DMS53 (cell line): ENCODE data around the gene CDK14.
"Not testable (repeated sequence)": the region's sequence is repeated elsewhere in the genome, so short reads cannot be mapped to it uniquely, and the experiment has no call there.

Source experiments
- DNase-seq: peaks from one replicate; lab custom pipeline; 2025; lab: John Stamatoyannopoulos, UW

Gene CDK14

DNA sequence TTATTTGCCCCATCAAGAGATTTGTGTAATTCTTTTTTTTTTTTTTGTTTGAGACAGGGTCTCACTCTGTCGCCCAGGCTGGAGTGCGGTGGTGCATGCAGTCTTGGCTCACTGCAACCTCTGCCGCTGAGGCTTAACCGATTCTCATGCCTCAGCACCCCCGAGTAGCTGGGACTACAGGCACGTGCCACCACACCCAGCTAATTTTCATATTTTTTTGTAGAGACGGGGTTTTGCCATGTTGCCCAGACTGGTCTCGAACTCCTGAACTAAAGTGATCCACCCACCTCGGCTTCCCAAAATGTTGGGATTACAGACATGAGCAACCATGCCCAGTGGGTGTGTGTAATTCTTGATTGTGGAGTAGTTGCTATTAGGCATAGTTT lies 161.4 kb downstream of the CDK14 start:
- not testable (repeated sequence) for DNase-seq

DNA sequence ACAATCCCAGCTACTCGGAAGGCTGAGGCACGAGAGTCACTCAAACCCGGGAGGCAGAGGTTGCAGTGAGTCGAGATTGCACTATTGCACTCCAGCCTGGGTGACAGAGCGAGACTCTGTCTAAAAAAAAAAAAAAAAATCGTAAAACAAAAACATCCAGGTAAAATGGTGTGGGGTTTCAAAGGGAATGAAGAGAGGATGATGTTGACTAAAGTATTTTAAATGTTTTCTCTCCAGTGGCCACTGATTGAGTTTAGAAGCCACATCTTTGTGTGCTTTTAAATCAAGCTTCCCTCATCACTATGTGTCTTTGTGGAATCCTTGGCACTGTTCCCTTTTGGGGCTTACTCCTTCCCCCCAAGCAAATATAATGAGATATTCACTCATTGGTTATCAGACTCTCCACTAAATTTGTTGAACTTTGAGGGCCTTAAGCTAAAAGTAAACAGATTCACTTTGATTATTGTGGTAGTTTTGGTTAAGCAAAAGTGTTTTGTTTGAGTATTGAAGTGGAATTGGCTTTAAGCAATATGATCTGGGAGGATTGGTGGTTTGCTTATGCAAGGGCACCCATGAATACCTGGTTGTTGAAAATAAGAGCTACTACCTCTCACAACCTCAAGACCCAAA lies 162.9 kb downstream of the CDK14 start:
- DNase-seq = peak; percentile 50

DNA sequence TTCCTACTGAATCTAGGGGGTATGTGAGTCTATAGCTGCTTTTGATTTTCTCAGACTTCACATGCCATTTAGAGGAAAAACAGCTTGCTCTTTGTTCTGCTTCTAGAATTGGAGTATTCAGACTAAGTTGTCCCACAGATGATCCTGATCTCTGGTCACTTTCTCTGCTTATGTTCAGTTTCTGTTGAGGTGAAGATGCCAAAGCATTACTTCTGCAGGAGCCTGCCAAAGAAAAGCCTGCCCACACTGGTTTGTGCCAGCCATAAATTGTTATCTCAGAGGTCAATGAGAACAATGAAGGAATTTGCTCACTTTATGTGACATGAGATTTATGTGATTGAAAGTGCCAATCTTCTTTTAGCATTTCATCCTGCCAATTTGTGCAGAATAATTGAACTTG lies 163.6 kb downstream of the CDK14 start:
- DNase-seq = no peak

DNA sequence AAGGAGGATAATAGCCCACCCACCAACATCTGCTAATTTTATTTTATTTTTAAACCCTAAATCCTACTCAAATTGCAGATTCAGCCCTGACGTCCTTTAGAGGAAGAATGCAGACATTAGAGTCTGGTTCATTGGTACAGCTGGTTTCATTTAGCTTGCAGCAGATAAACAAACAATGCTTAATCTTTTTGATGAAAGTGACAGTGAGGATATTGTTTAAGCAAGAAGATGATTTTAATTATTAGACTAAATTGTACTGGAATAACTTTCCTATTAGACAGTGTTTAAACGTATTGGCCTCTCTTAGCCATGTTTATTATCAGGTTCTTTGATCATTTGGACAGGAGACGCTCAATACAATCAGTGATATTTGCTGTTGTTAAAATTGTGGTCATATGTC lies 164.8 kb downstream of the CDK14 start:
- no peak for DNase-seq

DNA sequence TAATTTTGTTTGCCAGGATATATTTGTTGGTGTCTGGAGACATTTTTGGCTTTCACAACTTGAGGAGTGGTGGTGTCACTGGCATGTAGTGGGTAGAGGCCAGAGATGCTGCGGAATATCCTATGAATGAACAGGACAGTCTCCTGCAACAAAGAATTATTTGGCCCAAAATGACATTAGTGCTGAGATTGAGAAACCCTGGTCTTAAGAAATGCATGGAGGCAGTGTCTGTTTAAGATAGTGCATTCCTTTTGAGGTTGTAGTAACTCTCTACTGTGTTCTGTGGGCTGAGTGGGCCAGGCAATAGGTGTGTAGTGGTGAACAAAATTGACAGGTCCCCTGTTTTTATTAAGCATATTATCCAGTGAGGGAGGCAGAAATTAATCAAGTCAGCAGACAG lies 165.5 kb downstream of the CDK14 start:
- no peak for DNase-seq

DNA sequence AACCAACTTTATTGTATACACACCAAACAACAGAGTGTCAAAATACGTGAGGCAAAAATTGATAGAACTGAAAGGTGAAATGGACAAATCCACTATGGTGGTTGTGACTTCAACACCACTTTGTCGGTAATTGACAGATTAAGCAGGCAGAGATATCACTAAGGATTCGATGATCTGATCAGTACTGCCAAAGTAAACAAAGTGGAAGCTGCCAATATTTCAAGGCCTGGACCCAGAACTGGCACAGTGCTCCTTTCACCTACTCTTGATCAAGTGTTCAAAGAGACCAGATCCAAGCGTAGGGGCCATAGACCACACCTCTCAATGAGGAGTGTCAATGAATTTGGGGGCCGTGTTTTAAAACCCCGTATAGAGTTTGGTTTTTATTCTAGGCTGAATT lies 167.0 kb downstream of the CDK14 start:
- DNase-seq = no peak

DNA sequence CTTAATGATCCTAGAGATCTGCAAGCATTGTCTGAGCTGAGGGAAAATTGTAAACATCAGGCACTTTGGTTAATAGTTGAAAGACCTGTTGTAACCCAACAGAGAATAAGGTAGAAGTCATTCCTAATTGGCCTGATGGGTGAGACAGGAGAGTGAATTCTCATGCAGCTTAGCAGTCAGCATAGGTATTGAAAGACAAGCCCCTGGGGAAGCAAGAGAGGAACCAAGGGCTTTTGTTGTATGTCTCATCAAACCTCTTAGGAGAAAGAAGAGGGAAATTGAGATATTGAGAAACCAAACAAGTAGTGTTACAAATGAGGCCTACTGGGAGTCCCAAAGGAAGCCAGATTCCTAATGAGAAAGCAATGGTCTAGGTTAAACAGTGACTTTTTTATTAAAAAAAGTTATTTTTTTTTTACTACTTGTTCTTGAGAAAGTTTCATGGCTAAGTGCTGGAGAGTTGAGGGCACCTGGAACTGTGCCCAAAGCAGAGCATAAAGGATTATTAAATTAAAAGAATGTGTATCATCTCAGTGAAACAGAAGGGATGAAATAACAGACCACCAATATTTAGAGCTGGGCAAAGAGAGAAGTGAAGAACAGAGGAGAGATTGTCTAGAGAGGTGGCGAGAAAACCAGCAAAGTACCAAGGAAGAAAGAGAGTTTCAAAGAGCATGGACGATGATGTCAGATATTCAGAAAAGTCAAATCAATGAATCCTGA lies 168.9 kb downstream of the CDK14 start:
- DNase-seq = peak; percentile 17

DNA sequence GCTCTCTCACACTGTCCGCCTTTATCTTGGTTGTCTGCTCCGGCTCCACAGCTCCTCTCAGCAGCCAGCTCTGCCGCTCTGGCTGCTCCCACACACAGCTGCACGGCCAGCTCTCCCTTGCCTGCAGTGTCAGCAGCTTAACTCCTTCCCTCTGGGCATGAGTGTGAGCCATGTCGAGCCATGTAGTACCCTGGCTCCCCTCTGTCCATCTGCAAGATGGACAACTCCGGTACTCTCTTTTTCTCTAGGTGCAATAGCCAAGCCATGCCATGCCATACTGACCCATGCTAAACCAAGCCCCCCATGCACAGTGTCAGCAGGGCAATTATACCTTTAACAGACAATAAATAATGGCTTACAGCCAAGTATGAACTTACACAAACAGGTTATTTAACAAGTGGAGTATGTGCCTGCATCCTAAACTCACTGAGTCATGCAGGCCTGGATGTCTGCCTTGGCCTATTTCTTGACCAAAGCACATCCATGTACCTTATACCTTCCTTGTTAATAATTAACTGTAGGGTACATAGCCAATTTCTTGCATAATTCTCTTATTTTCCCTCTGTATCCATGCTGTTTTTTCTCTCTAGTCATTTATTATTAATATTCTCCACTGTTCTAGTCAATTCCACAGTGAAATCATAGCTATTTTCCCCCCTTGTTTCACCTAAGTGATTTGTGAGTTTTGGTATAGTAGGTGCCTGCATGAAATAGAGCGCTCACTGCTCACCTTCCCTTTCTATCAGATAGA lies 170.9 kb downstream of the CDK14 start:
- DNase-seq = peak; percentile 94

DNA sequence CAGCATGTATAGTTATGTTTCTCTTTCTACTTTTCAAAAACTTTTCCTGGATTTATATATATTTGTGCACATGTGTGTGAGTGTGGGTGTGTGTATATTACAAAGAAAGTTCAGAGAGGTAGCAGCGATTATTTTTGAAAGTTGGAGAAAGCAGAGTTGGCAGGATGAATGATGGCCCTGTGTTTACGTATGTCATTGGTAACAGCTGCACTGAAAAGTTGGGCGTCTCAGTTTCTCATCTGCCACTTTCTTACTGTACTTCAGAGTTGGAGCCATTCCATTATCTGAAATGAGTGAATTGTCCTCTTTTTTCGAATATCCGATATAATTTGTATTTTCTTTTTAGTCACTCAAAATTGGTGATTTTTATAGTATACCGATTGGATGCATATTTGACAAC lies 172.2 kb downstream of the CDK14 start:
- no peak for DNase-seq

DNA sequence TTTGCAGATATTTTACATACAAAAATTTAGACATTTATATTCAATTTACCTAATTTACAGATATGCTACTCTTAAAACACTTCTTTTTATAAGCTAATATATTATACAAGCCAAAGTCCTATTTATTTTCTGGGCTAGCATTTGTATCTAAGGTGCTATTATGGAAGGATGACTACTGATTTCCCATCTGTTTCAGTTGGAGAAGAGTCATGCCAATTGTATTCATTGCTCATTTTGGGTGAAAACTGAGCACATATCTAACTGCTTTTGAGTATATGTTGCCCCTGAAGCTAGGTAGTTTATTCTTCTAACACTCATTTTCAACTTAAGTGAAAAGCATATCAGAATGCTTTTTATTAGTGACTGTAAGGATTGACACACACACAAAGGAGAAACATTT lies 172.9 kb downstream of the CDK14 start:
- no peak for DNase-seq

DNA sequence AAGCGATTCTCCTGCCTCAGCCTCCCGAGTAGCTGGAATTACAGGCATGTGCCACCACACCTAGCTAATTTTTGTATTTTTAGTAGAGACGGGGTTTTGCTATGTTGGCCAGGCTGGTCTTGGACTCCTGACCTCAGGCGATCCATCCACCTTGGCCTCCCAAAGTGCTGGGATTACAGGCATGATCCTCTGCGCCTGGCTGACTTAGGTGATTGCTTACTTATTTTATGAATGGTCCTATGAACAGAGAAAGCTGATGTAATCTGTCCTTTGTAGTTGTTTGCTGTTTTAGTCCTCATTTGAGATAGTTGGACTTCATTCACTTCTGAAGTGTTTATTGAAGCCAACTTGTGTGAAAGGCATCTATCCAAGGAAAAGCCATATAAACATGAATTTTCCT lies 173.4 kb downstream of the CDK14 start:
- DNase-seq = not testable (repeated sequence)

DNA sequence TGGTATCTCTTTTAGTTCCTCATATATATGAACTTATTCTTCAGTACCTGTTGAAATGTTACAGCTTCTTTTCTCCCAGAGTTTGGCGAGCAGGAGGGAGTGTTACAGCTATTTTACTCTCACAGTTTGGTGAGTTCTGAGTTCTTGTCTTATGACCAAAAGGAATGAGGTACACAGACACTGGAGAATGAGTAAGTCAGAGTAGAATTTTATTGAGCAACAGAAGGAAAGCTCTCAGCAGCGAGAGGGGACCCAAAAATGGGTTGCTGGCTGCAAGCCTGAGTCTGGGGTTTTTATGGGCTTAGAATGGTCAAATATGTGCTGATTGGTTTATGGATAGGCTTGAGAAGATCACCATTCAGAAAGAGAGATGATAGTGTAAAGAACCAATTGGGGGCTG lies 175.2 kb downstream of the CDK14 start:
- no peak for DNase-seq

DNA sequence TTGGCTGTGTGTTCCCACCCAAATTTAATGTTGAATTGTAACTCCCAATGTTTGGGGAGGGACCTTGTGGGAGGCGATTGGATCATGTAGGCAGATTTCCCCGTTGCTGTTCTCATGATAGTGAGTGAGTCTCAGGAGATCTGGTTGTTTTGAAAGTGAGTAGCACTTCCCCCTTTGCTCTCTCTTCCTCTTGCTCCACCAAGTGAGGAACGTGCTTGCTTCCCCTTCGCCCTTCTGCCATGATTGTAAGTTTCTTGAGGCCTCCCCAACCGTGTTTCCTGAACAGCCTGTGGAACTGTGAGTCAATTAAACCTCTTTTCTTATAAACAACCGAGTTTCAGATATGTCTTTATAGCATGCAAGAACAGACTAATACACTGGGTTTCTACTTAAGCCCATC lies 176.3 kb downstream of the CDK14 start:
- DNase-seq = no peak

DNA sequence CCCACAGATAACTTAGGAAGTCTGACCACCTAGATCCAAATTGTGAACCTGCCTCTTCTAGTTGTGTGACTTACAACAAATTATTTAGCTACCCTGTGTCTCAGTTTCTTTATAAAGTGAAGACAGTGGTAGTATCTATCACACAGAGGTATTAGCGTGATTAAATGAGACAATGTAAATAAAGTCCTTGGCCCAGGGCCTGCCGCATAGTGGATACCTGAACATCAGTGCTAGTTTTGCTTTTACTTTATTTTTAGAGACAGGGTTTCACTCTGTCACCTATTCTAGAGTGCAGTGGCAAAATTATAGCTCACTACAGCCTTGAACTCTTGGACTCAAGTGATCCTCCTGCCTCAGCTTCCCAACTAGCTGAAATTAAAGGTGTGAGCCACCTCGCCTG lies 177.1 kb downstream of the CDK14 start:
- no peak for DNase-seq

DNA sequence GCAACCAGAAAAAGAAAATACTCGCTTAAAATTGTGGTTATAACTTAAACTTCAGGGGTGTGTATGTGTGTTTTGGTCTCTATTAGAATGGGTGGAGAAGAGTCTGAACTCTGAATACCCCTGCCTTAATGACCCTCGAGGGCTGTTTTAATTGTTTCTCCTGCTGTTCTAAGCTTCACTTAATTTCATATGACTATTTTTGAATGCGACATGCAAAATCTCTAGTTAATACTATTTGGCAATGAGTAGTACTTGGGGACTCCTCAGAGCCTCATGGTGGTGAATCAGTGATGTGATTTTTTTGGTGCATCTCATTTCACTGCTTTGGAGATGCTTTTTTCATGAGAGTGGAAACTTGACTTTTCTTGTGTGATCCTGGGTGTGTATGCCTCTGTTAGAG lies 178.6 kb downstream of the CDK14 start:
- no peak for DNase-seq

DNA sequence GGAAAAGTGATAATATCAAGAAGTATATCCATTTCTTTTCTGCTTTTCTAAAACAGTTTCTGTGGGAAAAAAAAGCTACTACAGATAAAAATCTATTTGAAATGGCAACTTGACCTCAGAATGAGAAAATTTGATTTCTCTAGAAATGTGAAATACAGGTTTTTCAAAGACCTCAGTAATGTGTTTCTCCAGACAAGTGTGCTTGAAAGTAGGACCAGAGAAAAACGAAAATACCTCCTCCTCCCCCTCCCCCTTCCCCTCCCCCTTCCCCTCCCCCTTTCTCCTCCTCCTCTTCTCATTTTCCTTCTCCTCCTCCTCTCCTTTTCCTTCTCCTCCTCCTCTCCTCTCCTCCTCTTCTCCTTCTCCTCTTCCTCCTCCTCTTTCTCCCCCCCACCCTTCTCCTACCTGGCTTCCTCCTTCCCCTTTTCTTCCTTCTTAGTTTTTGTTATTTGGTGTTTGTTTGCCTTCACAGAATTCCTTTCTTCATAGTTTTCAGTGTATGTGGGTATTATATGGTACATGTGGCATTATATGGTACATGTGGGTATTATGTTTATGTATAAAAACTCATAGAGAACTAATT lies 179.4 kb downstream of the CDK14 start:
- DNase-seq = no peak

DNA sequence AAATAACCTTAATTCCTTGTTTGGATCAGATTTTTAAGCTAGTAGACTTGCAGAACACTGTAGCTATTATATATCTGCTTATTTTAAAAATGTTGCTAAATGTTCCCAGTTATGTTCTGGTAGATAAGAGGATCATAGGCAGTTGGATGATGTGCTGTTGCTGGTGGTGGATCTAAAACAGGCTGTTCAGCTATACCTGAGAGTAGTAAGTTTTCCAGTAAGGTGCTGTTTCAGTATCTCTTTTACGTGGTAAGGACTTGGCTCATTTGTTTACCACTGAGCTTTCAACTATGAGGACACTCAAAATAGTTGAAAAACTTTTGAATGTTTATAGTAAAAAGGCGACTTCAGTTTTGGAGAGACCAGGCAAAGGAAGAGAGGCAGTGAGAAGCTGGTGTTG lies 180.9 kb downstream of the CDK14 start:
- DNase-seq = no peak

DNA sequence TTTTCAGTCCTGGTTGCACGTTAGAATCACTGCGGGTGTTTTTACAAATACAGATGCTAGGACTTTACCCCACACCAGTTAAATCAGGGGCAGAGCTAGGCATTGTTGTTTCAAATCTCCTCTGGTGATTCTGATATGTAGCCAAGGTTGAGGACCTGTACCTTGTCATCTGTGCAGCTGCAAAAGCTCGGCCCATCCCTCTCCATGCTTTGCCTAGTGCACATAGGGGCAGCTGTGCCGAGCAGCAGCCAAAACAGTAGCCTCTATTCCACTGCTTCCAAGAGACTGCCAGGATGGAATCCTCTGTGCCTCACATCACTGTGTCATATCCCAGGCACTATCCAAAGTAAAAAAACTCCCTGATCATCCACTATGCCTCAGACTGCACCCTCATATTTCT lies 181.3 kb downstream of the CDK14 start:
- DNase-seq = no peak

DNA sequence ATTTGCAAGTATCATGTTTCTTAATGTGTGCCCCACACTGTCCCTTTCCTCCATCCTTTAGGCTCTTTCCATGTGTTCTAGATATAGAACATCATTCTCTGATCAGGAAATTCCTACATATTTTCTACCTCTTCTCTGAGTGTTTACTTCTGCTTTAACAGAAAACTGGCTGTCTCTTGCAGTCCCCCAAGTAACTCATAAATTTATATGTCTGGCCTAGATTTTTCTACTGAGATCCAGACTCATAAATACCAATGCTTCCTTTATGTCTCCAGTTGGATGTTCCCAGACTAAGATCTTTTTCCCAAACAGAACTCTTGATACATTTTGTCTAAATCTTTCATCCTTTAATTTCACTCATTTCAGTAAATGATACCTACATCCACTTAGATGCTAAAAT lies 181.8 kb downstream of the CDK14 start:
- no peak for DNase-seq

DNA sequence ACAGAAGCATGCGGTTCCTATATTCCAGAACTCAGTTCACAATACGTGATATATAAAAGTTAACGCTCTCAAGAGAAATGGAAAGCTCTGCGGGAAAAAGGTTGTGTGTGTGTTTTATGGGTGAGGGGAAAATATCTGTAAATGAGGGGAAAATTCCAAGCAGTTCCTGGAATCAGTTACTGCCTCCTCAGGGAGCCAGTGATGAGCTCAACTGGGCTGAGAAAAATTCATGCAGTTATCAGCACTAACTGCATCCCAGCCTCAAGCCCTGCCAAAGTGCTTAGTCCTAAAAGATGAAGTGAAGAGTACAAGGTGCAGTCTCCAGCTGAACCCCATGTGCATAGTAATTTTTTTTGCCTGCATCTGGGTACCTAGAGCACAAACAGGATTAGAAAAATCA lies 191.9 kb downstream of the CDK14 start:
- DNase-seq = no peak

DNA sequence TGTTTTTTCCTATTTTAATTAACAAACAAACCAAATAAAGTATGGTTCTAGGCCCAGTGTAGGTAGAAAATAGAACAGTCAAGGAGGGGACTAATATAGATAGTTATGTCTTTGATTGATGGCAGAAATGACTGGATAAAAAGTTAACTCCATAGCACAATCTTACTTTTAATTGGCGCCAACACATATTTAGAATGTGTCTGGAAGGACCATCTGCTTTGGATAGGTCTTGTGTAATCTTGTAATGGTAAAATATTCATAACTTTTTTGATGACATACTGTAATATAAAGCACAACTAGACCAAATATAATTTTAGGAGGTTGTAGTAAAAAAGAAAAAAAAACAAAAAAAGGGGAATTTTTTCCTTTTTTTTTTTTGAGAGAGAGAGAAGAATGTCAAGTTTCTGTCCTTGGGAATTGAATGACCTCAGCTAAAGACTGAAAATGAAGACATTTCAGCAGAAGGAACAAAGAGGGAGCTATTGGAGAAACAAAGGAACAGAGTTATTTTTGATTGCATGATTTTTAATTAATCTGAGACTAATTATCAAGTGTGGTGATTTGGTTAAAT lies 193.7 kb downstream of the CDK14 start:
- DNase-seq = no peak

DNA sequence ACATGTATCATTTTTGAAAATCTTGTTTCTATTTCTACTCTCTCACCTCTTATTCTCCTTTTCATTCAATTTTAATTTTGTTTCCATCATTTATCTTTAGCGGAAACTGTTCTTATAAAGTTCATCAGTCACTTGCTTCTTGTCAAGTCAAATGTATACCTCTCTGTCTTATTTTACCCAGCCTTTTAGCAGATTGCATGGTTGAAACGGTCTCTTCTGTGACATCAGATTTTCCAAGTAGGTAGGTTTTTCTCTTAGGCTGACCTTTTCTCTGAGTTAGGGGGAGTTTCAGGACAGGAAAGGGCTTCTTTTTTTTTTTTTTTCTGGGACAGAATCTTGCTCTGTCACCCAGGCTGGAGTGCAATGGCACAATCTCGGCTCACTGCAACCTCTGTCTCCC lies 195.5 kb downstream of the CDK14 start:
- DNase-seq = no peak

DNA sequence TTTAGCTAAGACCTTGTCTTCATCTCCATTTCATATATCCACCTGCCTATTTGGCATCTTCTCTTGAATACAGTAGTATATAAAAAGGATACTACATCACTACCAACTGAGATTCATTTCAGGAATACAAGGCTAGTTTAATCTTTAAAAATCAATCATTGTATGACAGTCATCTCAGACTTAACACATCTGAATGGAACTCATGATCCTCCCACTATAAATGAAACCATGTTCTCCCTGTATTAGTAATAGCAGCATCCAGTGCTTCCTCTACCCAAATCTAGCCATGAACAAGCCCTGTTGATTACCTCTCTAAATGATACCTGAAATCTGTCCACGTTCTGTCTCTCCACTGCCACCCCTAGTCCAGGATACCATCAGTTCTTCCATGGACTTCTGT lies 196.2 kb downstream of the CDK14 start:
- DNase-seq = no peak
